HCEC 1CT (cell line): ENCODE data around the gene TGM1.
"Not testable (repeated sequence)": the region's sequence is repeated elsewhere in the genome, so short reads cannot be mapped to it uniquely, and the experiment has no call there.

Experiments used
- DNase-seq: peaks from one replicate; pipeline ENCODE4 v3.0.0-alpha.2; 2017

The TGM1 gene

DNA sequence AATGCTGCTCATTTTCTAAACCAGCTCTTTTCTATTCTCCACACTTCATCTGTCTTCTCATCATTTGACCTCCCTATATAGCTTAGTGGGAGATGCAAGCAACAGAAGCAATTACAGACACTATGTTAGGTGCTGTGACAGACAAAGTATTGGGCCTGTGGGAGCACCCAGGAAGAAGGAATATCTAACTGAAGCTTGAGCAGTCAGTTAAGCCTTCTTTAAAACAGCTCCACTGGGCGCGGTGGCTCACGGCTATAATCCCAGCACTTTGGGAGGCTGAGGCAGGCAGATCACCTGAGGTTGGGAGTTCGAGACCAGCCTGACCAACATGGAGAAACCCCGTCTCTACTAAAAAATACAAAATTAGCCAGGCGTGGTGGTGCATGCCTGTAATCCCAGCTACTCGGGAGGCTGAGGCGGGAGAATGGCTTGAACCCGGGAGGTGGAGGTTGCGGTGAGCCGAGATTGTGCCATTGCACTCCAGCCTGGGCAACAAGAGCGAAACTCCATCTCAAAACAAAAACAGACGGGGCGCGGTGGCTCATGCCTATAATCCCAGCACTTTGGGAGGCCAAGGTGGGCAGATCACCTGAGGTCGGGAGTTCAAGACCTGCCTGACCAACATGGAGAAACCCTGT lies 59.6 kb downstream of the TGM1 start:
- not testable (repeated sequence) for DNase-seq

DNA sequence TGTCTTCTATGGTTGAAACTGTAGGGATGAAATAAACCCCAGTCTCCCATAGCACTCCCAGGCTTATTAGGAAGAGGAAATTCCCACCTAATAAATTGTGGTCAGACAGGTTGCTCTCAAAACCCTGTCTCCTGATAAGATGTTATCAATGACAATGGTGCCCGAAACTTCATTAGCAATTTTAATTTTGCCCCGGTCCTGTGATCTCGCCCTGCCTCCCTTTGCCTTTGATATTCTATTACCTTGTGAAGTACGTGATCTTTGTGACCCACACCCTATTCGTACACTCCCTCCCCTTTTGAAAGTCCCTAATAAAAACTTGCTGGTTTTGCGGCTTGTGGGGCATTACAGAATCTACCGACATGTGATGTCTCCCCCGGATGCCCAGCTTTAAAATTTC lies 60.4 kb downstream of the TGM1 start:
- DNase-seq = not testable (repeated sequence)
